Measurements from ENCODE around the gene RBM15. TPM values are rescaled to one million over a fixed set of nuclear protein-coding genes. Genes with fewer than 3 reads are reported as not detected.

RBM15 gene, protein sequence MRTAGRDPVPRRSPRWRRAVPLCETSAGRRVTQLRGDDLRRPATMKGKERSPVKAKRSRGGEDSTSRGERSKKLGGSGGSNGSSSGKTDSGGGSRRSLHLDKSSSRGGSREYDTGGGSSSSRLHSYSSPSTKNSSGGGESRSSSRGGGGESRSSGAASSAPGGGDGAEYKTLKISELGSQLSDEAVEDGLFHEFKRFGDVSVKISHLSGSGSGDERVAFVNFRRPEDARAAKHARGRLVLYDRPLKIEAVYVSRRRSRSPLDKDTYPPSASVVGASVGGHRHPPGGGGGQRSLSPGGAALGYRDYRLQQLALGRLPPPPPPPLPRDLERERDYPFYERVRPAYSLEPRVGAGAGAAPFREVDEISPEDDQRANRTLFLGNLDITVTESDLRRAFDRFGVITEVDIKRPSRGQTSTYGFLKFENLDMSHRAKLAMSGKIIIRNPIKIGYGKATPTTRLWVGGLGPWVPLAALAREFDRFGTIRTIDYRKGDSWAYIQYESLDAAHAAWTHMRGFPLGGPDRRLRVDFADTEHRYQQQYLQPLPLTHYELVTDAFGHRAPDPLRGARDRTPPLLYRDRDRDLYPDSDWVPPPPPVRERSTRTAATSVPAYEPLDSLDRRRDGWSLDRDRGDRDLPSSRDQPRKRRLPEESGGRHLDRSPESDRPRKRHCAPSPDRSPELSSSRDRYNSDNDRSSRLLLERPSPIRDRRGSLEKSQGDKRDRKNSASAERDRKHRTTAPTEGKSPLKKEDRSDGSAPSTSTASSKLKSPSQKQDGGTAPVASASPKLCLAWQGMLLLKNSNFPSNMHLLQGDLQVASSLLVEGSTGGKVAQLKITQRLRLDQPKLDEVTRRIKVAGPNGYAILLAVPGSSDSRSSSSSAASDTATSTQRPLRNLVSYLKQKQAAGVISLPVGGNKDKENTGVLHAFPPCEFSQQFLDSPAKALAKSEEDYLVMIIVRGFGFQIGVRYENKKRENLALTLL
- 16.9 TPM for polyA plus RNA-seq

DNA sequence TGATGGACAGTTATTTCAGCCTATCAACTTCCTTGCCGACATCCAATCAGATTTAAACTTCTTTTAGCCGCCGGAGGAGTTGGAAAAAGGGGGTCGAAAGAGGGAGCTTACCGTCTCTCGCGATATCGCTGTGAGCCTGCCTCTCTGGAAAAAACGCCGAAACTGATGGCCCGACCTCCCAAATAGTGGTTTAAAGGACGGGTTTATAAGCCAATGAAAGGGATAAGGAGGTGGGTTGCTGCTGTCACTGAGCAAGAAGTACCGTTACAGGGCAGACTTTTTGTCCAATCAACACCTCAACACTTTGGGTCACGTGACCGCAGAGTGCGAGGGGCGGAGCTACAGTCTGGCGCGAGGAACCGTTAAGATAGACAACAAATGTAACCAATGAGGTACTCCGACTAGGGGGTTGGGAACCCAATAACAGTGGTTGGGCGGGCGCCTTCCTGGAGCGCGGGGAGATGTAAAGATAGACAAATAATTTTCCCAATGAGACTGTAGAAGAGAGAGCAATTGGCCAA, at the start of gene RBM15:
Gene RBM15 (plus strand): TSS at position 492 of the 521 bp plus-strand sequence. CDS start 29 bp downstream, at position 521.
- Mint-ChIP-seq H3K4me3 (no peak within 1 kb of the TSS), H3K9me3 (no peaks in the 10 kb centered on the region), H3K4me1 (peaks cover 9 to 45% (median 40%) of the 10 kb centered on the region in 3 donors), H3K27me3 (no peaks in the 10 kb centered on the region), H3K36me3 (peaks cover 8% of the 10 kb centered on the region), H3K27ac (peak within 1 kb of the TSS in 2 of 3 donors; percentile 28 to 81)

GRCh38 chr1:110291241-110292030, 47.7 kb upstream of the RBM15 start:
- no peak overlapping the region for H3K27ac Mint-ChIP-seq
- H3K9me3 Mint-ChIP-seq = no peaks in the 10 kb centered on the region

GRCh38 chr1:110292031-110292741, 47.0 kb upstream of the RBM15 start:
- H3K9me3 Mint-ChIP-seq = no peaks in the 10 kb centered on the region
- no peak overlapping the region for H3K27ac Mint-ChIP-seq
- no peaks in the 10 kb centered on the region for H3K27me3 Mint-ChIP-seq
- H3K4me1 Mint-ChIP-seq = peaks cover 0 to under 1% (median 0%) of the 10 kb centered on the region in 3 donors
- H3K4me3 Mint-ChIP-seq = no peak overlapping the region
- peaks cover 2% of the 10 kb centered on the region for H3K36me3 Mint-ChIP-seq

More at GRCh38 chr1:110291241-110292030, 47.7 kb upstream of the RBM15 start:
- Mint-ChIP-seq H3K4me1 (peaks cover 0 to 4% (median 0%) of the 10 kb centered on the region in 3 donors), H3K27me3 (no peaks in the 10 kb centered on the region), H3K4me3 (no peak overlapping the region), H3K36me3 (peaks cover 2% of the 10 kb centered on the region)

DNA sequence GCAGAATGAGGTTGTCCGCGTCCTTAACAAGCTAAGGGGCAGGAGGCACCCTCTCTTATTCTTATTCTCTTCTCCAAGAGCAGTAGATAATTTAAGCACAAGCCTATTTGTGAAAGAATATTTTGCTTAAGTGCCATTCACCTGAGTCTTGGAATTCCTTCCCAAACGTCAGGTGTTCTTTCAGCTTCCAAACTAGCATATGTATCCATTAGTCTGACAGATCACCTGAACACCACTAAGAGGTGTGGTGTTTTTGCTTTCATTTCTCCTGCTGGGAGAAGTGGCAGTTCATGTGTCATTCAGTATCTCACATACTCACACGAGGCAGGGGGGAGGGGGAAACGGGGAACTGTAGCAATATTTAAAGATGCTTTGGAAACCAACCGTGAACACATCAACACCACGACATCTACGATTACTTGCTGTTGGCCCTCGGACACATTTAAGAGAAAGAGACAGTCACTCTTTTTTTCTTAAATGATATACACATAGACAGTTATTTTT, 45.5 kb upstream of the RBM15 start:
- Mint-ChIP-seq H3K4me3 (no peak overlapping the region), H3K27me3 (no peaks in the 10 kb centered on the region), H3K4me1 (peaks cover 0 to 1% (median 0%) of the 10 kb centered on the region in 3 donors), H3K9me3 (no peaks in the 10 kb centered on the region), H3K27ac (no peak overlapping the region), H3K36me3 (peaks cover 2% of the 10 kb centered on the region)

- Mint-ChIP-seq H3K4me3 (no peak overlapping the region), H3K9me3 (no peaks in the 10 kb centered on the region), H3K27ac (no peak overlapping the region), H3K27me3 (no peaks in the 10 kb centered on the region), H3K4me1 (peaks cover 0 to 1% (median 0%) of the 10 kb centered on the region in 3 donors), H3K36me3 (no peaks in the 10 kb centered on the region)
These were observed 44.9 kb upstream of the RBM15 start for GRCh38 chr1:110294308-110294707.

DNA sequence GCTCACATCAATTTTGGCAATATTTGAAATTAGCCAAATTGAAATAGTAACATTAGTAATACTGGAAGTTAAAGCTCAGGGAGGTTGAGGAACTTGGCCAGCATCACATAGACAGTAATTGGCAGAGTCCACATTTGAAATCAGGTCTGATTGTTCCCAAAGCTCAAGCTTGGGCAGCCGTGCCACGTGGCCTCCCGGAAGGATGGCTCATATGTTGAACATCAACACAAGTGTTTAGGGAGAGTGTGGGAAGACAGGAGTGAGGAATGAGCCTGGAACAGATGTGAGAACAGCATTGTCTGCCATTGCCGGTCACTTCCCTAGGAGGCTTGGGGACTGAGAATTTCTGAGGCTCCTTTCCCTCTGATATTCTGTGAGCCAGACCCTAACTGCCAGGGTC, 40.2 kb upstream of the RBM15 start:
- Mint-ChIP-seq H3K27ac (no peak overlapping the region), H3K4me3 (no peak overlapping the region), H3K27me3 (peaks cover 4% of the 10 kb centered on the region), H3K36me3 (no peaks in the 10 kb centered on the region), H3K4me1 (peaks cover 0 to 7% (median 0%) of the 10 kb centered on the region in 3 donors), H3K9me3 (no peaks in the 10 kb centered on the region)

DNA sequence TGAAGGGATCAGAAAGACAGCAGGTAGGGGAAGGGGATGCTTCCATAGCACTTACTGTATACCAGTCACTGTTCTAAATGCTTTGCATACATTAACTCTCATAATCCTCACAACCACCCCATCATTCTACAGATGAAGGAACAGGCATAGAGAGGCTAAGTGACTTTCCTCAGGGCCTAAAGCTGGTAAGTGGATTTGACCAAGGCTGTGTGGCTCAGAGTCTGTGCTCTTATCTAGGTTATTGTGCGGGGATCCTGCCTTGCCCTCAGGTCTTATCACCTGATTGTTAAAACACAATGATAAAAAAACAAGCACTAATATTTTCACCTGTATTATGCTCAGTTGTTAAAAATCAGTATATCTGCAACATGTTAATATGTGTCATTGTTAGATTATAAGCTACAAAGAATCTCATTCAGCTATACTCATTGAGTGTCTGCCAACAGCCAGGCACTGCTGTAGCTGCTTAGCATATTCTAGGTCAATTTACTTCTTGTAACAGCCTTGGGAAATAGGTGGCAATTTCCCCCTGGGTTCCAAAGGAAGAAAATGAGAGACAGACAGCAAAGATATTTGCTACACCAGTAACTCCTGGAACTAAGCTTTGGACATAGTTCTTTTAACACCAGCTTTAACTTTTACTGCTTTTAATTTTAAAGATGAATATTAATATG, 38.6 kb upstream of the RBM15 start:
- H3K27me3 Mint-ChIP-seq = peaks cover 4% of the 10 kb centered on the region
- H3K4me1 Mint-ChIP-seq = peaks cover 0 to 7% (median 0%) of the 10 kb centered on the region in 3 donors
- no peaks in the 10 kb centered on the region for H3K9me3 Mint-ChIP-seq
- H3K27ac Mint-ChIP-seq = no peak overlapping the region
- no peaks in the 10 kb centered on the region for H3K36me3 Mint-ChIP-seq
- H3K4me3 Mint-ChIP-seq = no peak overlapping the region

GRCh38 chr1:110302836-110303235, 36.3 kb upstream of the RBM15 start:
- no peaks in the 10 kb centered on the region for H3K9me3 Mint-ChIP-seq

DNA sequence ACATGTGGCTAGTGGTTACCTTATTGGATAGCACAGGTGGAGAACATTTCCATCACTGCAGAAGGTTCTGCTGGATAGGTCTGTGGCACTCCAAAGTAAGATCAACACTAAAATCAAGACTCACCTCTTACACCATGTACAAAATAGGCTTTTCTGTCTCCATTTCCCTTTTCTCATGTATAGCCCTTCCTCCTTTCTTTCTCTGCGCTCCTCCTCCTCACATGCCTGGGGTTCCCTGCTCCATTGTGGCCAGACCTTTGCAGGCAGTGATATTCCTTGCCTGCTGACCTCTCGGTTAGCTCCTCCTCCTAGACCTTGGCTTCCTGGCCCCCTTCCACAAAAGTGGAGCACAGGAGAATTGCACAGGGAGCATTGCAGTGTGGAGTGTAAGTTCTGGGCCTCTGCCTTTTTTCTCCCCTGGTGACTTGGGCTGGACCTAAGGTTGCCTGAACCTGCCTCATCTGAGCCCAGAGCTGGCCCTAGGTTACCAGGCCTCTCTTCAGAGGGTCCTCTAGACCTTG, 33.2 kb upstream of the RBM15 start:
- peak overlapping the region in 1 of 4 donors; percentile 52 for H3K4me3 Mint-ChIP-seq
- H3K9me3 Mint-ChIP-seq = no peaks in the 10 kb centered on the region
- H3K27me3 Mint-ChIP-seq = peaks cover 1% of the 10 kb centered on the region
- peaks cover 1% of the 10 kb centered on the region for H3K36me3 Mint-ChIP-seq
- no peak overlapping the region for H3K27ac Mint-ChIP-seq
- peaks cover 0 to 6% (median 0%) of the 10 kb centered on the region in 3 donors for H3K4me1 Mint-ChIP-seq

More at GRCh38 chr1:110302836-110303235, 36.3 kb upstream of the RBM15 start:
- Mint-ChIP-seq H3K27ac (no peak overlapping the region), H3K36me3 (peaks cover 1% of the 10 kb centered on the region), H3K4me3 (no peak overlapping the region), H3K27me3 (peaks cover 4% of the 10 kb centered on the region), H3K4me1 (peaks cover 0 to 6% (median 0%) of the 10 kb centered on the region in 3 donors)

DNA sequence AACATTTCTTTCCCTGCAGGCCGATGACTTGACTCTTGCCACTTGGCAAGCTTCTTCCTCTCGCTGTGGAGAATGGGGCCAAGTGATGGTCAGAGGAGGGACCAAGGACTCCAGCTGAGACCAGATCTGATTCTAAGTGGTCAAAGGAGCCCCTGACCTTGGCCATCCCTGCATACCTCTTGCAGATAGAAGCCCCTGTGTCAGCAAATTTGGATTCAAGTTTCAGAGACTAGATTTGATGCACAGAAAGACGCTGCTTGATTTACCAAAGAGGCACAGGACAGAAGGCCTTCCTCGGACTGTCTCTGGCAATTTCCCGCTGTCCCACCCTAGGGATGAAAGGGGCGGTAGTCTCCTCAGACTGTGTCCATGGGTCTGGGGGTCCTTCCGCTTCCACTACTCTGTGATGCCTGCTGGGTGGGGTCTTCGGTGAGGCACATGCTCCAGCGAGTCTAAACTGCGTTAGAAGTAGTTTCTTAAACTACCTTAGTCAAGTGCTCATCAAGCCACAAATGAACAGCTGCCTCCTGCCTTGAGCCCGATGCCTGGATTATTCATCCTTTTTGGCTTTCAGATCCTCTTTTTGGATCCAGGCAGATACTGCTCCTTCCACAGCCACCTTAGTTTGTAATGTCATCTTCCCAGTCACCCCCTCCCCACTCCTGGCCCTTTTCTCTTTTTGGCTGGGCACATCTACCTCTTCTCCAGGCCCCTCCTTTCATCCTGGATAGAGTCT, 31.8 kb upstream of the RBM15 start:
- Mint-ChIP-seq H3K9me3 (no peaks in the 10 kb centered on the region), H3K4me3 (no peak overlapping the region), H3K4me1 (peaks cover 0 to 6% (median 0%) of the 10 kb centered on the region in 3 donors), H3K27ac (no peak overlapping the region), H3K36me3 (peaks cover 1% of the 10 kb centered on the region), H3K27me3 (no peaks in the 10 kb centered on the region)

- Mint-ChIP-seq H3K4me1 (peaks cover 0 to 6% (median 0%) of the 10 kb centered on the region in 3 donors), H3K27ac (no peak overlapping the region), H3K27me3 (no peaks in the 10 kb centered on the region), H3K4me3 (no peak overlapping the region), H3K9me3 (no peaks in the 10 kb centered on the region), H3K36me3 (peaks cover 1% of the 10 kb centered on the region)
These were observed 30.9 kb upstream of the RBM15 start for GRCh38 chr1:110308247-110308646.

DNA sequence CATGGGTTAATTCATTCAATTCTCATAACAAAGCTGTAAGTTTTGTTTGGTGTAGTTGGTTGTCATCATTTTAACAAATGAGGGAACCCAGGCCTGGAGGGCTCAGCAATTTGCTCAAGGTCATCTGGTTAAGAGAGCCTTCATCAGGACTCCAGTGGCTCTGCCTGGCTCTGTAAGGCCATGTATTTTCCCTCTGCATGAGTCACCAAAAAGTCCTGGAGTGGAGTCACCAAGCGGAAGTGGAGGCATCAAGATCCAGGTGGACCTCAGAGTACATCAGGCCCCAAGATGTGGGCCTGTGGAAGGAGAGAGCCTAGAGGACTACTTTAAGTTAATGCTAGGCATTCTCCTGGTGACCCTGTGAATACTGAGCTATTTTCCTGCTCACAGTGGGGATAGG, 30.0 kb upstream of the RBM15 start:
- H3K27me3 Mint-ChIP-seq = no peaks in the 10 kb centered on the region
- H3K9me3 Mint-ChIP-seq = no peaks in the 10 kb centered on the region
- peaks cover 1% of the 10 kb centered on the region for H3K36me3 Mint-ChIP-seq
- peak overlapping the region in 1 of 3 donors; percentile 31 for H3K27ac Mint-ChIP-seq
- H3K4me1 Mint-ChIP-seq = no peaks in the 10 kb centered on the region
- H3K4me3 Mint-ChIP-seq = no peak overlapping the region

Measured in IgD-negative memory B cell (primary cell).